Suprapubic skin (tissue), 4 donors: Measurements from ENCODE around the gene YES1. TPM values are rescaled to one million over a fixed set of nuclear protein-coding genes. Genes with fewer than 3 reads are reported as not detected.
"Not testable (repeated sequence)": the region's sequence is repeated elsewhere in the genome, so short reads cannot be mapped to it uniquely, and the experiment has no call there.

Source experiments
- DNase-seq, 2 donors: peaks; one replicate each; pipeline ENCODE4 v3.0.0-alpha.2; 2019; ENCODE audit warnings: low spot score in 2 of 2
- H3K27ac ChIP-seq: fragments of 200-600 bp; sonication (generic); one replicate; pipeline ENCODE4 v1.5.1; 2019
- H3K27me3 ChIP-seq: fragments of 200-600 bp; sonication (generic); one replicate; pipeline ENCODE4 v1.5.1; 2019
- H3K36me3 ChIP-seq: fragments of 200-600 bp; sonication (generic); one replicate; pipeline ENCODE4 v1.5.1; 2019
- H3K4me1 ChIP-seq: fragments of 200-600 bp; sonication (generic); one replicate; pipeline ENCODE4 v1.5.1; 2019
- H3K4me3 ChIP-seq: fragments of 200-600 bp; sonication (generic); one replicate; pipeline ENCODE4 v1.5.1; 2019; ENCODE audit warnings: mild to moderate bottlenecking
- H3K9me3 ChIP-seq: fragments of 200-600 bp; sonication (generic); one replicate; pipeline ENCODE4 v1.5.1; 2019
- EP300 ChIP-seq: sonication (generic); formaldehyde crosslinking; IDR thresholded peaks from one replicate; pipeline ENCODE4 v1.6.1; 2017; ENCODE audit warnings: antibody characterized with exemption
- POLR2A ChIP-seq, 2 donors: fragments of 450-650 bp; IDR thresholded peaks; one replicate each; pipeline ENCODE4 v1.6.1; 2017; ENCODE audit warnings: antibody characterized with exemption in 2 of 2, mild to moderate bottlenecking in 2 of 2, moderate library complexity in 2 of 2
- POLR2AphosphoS5 ChIP-seq, 3 donors: sonication (generic); formaldehyde crosslinking; IDR thresholded peaks; one replicate each; pipeline ENCODE4 v1.6.1; 2017; ENCODE audit warnings: antibody characterized with exemption in 3 of 3
- WGBS: methylation state at CpG from one replicate; pipeline ENCODE4 v1.1.5; 2018; 5-methylcytosine and 5-hydroxymethylcytosine counted together
- total RNA-seq, 4 donors: library from RNA; depleted of rRNA; stranded (reverse); fragments of >200 nt; gene quantifications; one replicate each; pipeline ENCODE4 v1.1.0, GENCODE V29; 2016
- TF ChIP-seq, protein P1 (sequence below), 2 donors: fragments of 200-600 bp in 1 of 2; fragments of 450-650 bp in 1 of 2; sonication (generic) in 1 of 2; IDR thresholded peaks; one replicate each; pipeline ENCODE4 v1.5.1; 2016 to 2019; ENCODE audit warnings: antibody characterized with exemption in 2 of 2, mild to moderate bottlenecking in 1 of 2, moderate library complexity in 1 of 2

YES1 gene
- total RNA-seq, 4 donors from 2014 or later = 98.6 to 102 (median 100) TPM

DNA sequence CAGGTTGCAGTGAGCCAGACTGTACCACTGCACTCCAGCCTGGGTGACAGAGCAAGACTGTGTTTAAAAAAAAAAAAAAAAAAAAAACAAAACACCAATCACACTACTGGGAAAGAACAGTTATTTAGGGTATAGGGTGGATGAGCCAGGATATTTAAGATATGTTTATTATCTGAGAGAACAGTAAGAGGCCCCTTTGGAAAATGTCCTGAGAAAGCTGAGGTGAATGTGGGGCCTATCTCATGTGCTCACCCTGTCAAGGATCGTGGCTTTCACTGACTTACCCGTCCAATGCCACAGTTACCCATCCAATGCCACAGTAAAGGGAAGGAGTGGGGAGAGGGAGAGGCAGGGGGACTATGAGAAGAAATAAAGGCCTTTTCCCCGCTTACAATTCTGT lies 79.7 kb downstream of the YES1 start:
- no peaks in the 10 kb centered on the region for H3K27me3 ChIP-seq
- H3K4me1 ChIP-seq = no peaks in the 10 kb centered on the region
- H3K4me3 ChIP-seq = no peak overlapping the region
- peaks cover 69% of the 10 kb centered on the region for H3K36me3 ChIP-seq
- DNase-seq = no peak
- TF ChIP-seq POLR2A (IDR thresholded peaks at IDR 0.05) = no peak
- TF ChIP-seq, protein P1, sequence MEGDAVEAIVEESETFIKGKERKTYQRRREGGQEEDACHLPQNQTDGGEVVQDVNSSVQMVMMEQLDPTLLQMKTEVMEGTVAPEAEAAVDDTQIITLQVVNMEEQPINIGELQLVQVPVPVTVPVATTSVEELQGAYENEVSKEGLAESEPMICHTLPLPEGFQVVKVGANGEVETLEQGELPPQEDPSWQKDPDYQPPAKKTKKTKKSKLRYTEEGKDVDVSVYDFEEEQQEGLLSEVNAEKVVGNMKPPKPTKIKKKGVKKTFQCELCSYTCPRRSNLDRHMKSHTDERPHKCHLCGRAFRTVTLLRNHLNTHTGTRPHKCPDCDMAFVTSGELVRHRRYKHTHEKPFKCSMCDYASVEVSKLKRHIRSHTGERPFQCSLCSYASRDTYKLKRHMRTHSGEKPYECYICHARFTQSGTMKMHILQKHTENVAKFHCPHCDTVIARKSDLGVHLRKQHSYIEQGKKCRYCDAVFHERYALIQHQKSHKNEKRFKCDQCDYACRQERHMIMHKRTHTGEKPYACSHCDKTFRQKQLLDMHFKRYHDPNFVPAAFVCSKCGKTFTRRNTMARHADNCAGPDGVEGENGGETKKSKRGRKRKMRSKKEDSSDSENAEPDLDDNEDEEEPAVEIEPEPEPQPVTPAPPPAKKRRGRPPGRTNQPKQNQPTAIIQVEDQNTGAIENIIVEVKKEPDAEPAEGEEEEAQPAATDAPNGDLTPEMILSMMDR (IDR thresholded peaks at IDR 0.05) = no peak
- TF ChIP-seq EP300 = no peak
- no peak for TF ChIP-seq POLR2AphosphoS5 (IDR thresholded peaks at IDR 0.05)
- 93% methylated on average over 3 of the region's 3 CpGs for WGBS
- no peak overlapping the region for H3K27ac ChIP-seq
- no peaks in the 10 kb centered on the region for H3K9me3 ChIP-seq

DNA sequence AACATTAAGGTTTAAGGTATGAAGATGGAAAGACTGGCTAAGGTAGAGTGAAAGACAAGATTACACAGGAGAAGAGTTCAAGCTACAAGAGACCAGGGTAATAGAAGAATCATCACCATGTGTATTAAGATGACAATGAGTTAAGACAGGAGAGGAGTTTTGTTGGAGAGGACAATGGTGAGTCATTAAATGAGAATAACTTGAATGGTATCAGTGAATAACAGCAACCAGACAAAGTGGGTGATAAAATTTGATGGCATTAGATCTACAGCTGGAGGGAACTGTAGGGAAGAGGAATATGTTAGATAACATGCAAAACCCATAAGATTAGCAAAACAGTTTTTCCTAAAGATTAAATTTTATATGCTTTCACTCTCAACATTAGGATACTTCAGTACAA lies 80.9 kb downstream of the YES1 start:
- H3K36me3 ChIP-seq = peaks cover 57% of the 10 kb centered on the region

DNA sequence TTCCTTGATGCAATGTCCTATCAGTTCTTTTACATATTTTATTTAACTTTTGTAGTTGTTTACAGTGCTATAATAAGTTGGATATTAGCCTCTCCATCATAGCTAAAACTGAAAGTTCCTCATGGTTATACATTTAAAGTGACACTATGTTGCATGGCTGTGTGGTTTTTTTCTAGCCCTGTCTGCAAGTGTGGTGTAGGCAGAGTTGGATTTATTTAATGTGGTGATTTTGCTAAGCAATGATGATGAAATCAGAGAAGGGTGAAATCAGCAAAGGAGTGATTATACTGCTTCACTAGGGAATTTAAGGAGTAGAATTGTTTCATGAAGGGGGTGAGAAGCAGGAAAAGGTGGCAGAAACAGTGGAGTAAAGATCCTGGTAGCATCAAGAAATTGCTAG lies 81.3 kb downstream of the YES1 start:
- peaks cover 56% of the 10 kb centered on the region for H3K36me3 ChIP-seq

More for the DNA sequence above, 80.9 kb downstream of the YES1 start:
- DNase-seq = no peak
- TF ChIP-seq, protein P1 (IDR thresholded peaks at IDR 0.05) = no peak
- TF ChIP-seq POLR2A (IDR thresholded peaks at IDR 0.05) (no peak), EP300 (no peak), POLR2AphosphoS5 (IDR thresholded peaks at IDR 0.05) (no peak)
- no peak overlapping the region for H3K27ac ChIP-seq
- no peaks in the 10 kb centered on the region for H3K27me3 ChIP-seq
- H3K4me1 ChIP-seq = no peaks in the 10 kb centered on the region
- no peak overlapping the region for H3K4me3 ChIP-seq
- no peaks in the 10 kb centered on the region for H3K9me3 ChIP-seq

DNA sequence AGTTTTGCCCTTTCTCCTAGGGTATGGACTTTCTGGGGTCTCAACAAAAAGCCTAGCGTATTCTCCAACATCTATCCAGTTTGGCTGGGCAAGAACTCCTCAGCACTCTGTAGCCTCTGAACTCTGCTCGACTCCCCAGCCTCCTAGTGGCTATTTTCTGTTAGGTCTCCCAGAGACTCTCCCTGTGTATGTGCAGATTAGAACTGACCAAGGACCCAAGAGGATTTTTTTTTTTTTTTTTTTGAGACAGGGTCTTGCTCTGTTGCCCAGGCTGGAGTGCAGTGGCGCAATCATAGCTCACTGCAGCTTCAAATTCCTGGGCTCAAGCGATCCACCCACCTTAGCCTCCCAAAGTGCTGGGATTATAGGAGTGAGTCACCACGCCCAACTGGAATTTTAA lies 81.9 kb downstream of the YES1 start:
- not testable (repeated sequence) for H3K27ac ChIP-seq, H3K4me3 ChIP-seq, H3K9me3 ChIP-seq, DNase-seq, H3K27me3 ChIP-seq, H3K4me1 ChIP-seq
- 95% methylated on average over 5 of the region's 5 CpGs for WGBS
- peaks cover 50% of the 10 kb centered on the region for H3K36me3 ChIP-seq

More for the DNA sequence above, 81.3 kb downstream of the YES1 start:
- no peaks in the 10 kb centered on the region for H3K4me1 ChIP-seq
- H3K9me3 ChIP-seq = no peaks in the 10 kb centered on the region
- H3K27me3 ChIP-seq = no peaks in the 10 kb centered on the region
- DNase-seq = no peak
- H3K4me3 ChIP-seq = no peak overlapping the region
- no peak overlapping the region for H3K27ac ChIP-seq
- TF ChIP-seq, protein P1 (IDR thresholded peaks at IDR 0.05) = no peak
- TF ChIP-seq POLR2AphosphoS5 (IDR thresholded peaks at IDR 0.05) = no peak
- TF ChIP-seq POLR2A (IDR thresholded peaks at IDR 0.05) = no peak
- TF ChIP-seq EP300 = no peak

DNA sequence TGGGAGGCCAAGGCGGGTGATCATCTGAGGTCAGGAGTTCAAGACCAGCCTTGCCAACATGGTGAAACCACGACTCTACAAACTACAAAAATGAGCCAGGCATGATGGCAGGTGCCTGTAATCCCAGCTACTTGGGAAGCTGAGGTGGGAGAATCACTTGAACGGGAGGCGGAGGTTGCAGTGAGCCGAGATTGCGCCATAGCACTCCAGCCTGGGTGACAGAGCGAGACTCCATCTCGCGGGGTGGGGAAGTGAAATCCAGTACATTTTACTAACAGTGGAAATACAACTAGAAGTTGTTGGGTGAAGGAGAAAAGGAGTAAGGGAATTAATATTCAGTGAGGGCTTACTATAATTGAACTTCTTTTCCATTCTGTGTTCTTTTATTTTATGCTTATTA lies 86.4 kb downstream of the YES1 start:
- H3K36me3 ChIP-seq = peaks cover 22% of the 10 kb centered on the region
- no peak overlapping the region for H3K4me3 ChIP-seq
- DNase-seq = no peak
- no peak for TF ChIP-seq POLR2A (IDR thresholded peaks at IDR 0.05)
- TF ChIP-seq POLR2AphosphoS5 (IDR thresholded peaks at IDR 0.05) = no peak
- TF ChIP-seq EP300 = no peak
- TF ChIP-seq, protein P1 (IDR thresholded peaks at IDR 0.05) = no peak
- H3K9me3 ChIP-seq = no peaks in the 10 kb centered on the region
- no peak overlapping the region for H3K27ac ChIP-seq
- H3K27me3 ChIP-seq = no peaks in the 10 kb centered on the region
- H3K4me1 ChIP-seq = no peaks in the 10 kb centered on the region
- 95% methylated on average over 9 of the region's 9 CpGs for WGBS

DNA sequence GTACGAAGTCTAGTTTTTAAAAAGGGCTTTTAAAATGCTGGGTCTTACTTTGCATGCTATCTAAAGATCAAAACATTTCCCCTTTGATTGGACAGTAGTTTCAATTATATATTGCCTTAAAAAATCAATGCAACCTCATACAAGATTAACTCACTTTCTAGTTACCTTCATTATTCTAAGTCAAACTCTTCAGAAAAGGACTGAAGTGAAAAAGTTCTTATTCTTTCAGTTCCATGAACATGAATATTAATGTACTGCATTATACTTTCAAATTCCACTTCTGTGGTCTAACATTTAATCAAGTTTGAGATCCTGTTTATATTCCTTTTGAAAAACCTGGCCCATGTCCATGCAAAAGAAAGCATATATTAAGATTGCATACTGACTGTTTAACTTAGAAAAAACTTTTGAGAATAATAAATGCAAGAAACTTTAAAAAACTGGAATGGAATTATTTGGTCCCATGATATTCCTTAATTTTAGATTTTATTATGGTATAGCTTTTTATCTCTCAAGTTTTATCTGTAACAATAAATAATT lies 88.4 kb downstream of the YES1 start:
- 98% methylated on average over 1 of the region's 1 CpG for WGBS
- Histone ChIP-seq H3K4me3 (no peak overlapping the region), H3K9me3 (no peaks in the 10 kb centered on the region), H3K36me3 (peaks cover 18% of the 10 kb centered on the region), H3K27ac (no peak overlapping the region), H3K27me3 (no peaks in the 10 kb centered on the region), H3K4me1 (no peaks in the 10 kb centered on the region)
- no peak for DNase-seq
- TF ChIP-seq EP300 (no peak), POLR2A (IDR thresholded peaks at IDR 0.05) (no peak), POLR2AphosphoS5 (IDR thresholded peaks at IDR 0.05) (no peak)
